Stomach (tissue), 9 donors: ENCODE data around the gene XXYLT1. TPM values are rescaled to one million over a fixed set of nuclear protein-coding genes. Genes with fewer than 3 reads are reported as not detected.
"Not testable (repeated sequence)": the region's sequence is repeated elsewhere in the genome, so short reads cannot be mapped to it uniquely, and the experiment has no call there.

Source experiments
- DNase-seq, 2 donors: peaks; one replicate each; pipeline versions ENCODE4 v3.0.0 to v3.0.0-alpha.2; 2013 to 2019
- H3K27ac ChIP-seq, 5 donors: fragments of 200-600 bp in 4 of 5; sonication (generic) in 4 of 5; one replicate each; pipeline ENCODE4 v1.5.1; 2013 to 2019; ENCODE audit warnings: mild to moderate bottlenecking in 1 of 5, moderate library complexity in 1 of 5
- H3K27me3 ChIP-seq, 3 donors: fragments of 200-600 bp; sonication (generic); one replicate each; pipeline ENCODE4 v1.5.1; 2017 to 2019; ENCODE audit warnings: mixed run types in 1 of 3
- H3K36me3 ChIP-seq, 4 donors: fragments of 200-600 bp; sonication (generic); 1 replicate in 3 of 4; 2 replicates in 1 of 4; pipeline ENCODE4 v1.5.1; 2016 to 2019
- H3K4me1 ChIP-seq, 4 donors: fragments of 200-600 bp; sonication (generic); one replicate each; pipeline ENCODE4 v1.5.1; 2016 to 2019
- H3K4me3 ChIP-seq, 4 donors: fragments of 200-600 bp; sonication (generic) in 3 of 4; one replicate each; pipeline ENCODE4 v1.5.1; 2016 to 2019; ENCODE audit warnings: mild to moderate bottlenecking in 1 of 4
- H3K9me3 ChIP-seq, 4 donors: fragments of 200-600 bp; sonication (generic); one replicate each; pipeline ENCODE4 v1.5.1; 2016 to 2019
- EP300 ChIP-seq: sonication (generic); formaldehyde crosslinking; IDR thresholded peaks from one replicate; pipeline ENCODE4 v1.6.1; 2017; ENCODE audit warnings: antibody characterized with exemption
- POLR2A ChIP-seq, 4 donors: fragments of 450-650 bp; IDR thresholded peaks; one replicate each; pipeline ENCODE4 v1.6.1; 2016; ENCODE audit warnings: antibody characterized with exemption in 4 of 4, control low read depth in 2 of 4, mild to moderate bottlenecking in 1 of 4, moderate library complexity in 1 of 4
- POLR2AphosphoS5 ChIP-seq, 3 donors: sonication (generic); formaldehyde crosslinking; IDR thresholded peaks; one replicate each; pipeline ENCODE4 v1.6.1; 2016; ENCODE audit warnings: antibody characterized with exemption in 3 of 3
- WGBS, 5 donors: extraction: QIAGEN DNeasy Blood & Tissue Kit in 3 of 5; methylation state at CpG; one replicate each; pipeline versions ENCODE4 v1.1.5 to v1.1.7; 2013 to 2018; 5-methylcytosine and 5-hydroxymethylcytosine counted together
- intact Hi-C: fragments of 100-400 bp; cut with DNase I; formaldehyde crosslinking; loops from one replicate; pipeline ENCODE4 v1.15.1; 2023; ENCODE audit warnings: low total_unique reads
- polyA plus RNA-seq, 3 donors: library from polyadenylated mRNA; stranded (reverse); fragments of 200-250 nt; gene quantifications; one replicate each; pipeline ENCODE4 v1.2.3, GENCODE V29; 2013
- total RNA-seq, 5 donors: library from RNA; depleted of rRNA; stranded (reverse); fragments of >200 nt; gene quantifications; one replicate each; pipeline versions ENCODE4 v1.1.0 to v1.2.3, GENCODE V29; 2014 to 2016
- TF ChIP-seq, protein P1 (sequence below), 7 experiments: fragments of 450-650 bp in 4 of 7; fragments of 200-600 bp in 3 of 7; sonication (generic) in 3 of 7; IDR thresholded peaks; one replicate each; pipeline ENCODE4 v1.5.1; 2016 to 2019; ENCODE audit warnings: antibody characterized with exemption in 7 of 7, control low read depth in 2 of 7, mild to moderate bottlenecking in 1 of 7
- donor health status: healthy with polysubstance abuse.
- donor health status: Bipolar disorder and iron deficiency.
- donor health status: healthy.

The XXYLT1 gene
- total and polyA plus RNA-seq, 8 donors, result 2.1 to 41.5 (median 11.4) TPM; not detected in 1

- H3K27me3 ChIP-seq, result no peaks in the 10 kb centered on the region
- 93 to 100% (median 97%) methylated on average over 1 of the region's 1 CpG for WGBS, 5 donors
- H3K9me3 ChIP-seq, result no peaks in the 10 kb centered on the region
- intact Hi-C loops, result no loop called here
- no peak overlapping the region for H3K27ac ChIP-seq
- no peak for DNase-seq
- peaks cover 8 to 86% (median 77%) of the 10 kb centered on the region in 4 donors for H3K36me3 ChIP-seq
- H3K4me1 ChIP-seq, result no peaks in the 10 kb centered on the region
- no peak overlapping the region for H3K4me3 ChIP-seq
- no peak for TF ChIP-seq EP300
- no peak for TF ChIP-seq POLR2AphosphoS5 (IDR thresholded peaks at IDR 0.05)
- no peak for TF ChIP-seq POLR2A (IDR thresholded peaks at IDR 0.05)
- TF ChIP-seq, protein P1, sequence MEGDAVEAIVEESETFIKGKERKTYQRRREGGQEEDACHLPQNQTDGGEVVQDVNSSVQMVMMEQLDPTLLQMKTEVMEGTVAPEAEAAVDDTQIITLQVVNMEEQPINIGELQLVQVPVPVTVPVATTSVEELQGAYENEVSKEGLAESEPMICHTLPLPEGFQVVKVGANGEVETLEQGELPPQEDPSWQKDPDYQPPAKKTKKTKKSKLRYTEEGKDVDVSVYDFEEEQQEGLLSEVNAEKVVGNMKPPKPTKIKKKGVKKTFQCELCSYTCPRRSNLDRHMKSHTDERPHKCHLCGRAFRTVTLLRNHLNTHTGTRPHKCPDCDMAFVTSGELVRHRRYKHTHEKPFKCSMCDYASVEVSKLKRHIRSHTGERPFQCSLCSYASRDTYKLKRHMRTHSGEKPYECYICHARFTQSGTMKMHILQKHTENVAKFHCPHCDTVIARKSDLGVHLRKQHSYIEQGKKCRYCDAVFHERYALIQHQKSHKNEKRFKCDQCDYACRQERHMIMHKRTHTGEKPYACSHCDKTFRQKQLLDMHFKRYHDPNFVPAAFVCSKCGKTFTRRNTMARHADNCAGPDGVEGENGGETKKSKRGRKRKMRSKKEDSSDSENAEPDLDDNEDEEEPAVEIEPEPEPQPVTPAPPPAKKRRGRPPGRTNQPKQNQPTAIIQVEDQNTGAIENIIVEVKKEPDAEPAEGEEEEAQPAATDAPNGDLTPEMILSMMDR (IDR thresholded peaks at IDR 0.05), result no peak
Observed at GRCh38 chr3:195296662-195297061, 25.7 kb upstream of the XXYLT1 start.

- no peaks in the 10 kb centered on the region for H3K9me3 ChIP-seq
- H3K27ac ChIP-seq, result no peak overlapping the region
- H3K4me3 ChIP-seq, result no peak overlapping the region
- no peaks in the 10 kb centered on the region for H3K27me3 ChIP-seq
- intact Hi-C loops, result no loop called here
- TF ChIP-seq POLR2A (IDR thresholded peaks at IDR 0.05) (no peak), POLR2AphosphoS5 (IDR thresholded peaks at IDR 0.05) (no peak), EP300 (no peak)
- TF ChIP-seq, protein P1 (IDR thresholded peaks at IDR 0.05), result no peak
- 92 to 97% (median 96%) methylated on average over 1 of the region's 1 CpG for WGBS, 5 donors
- peaks cover 21 to 99% (median 90%) of the 10 kb centered on the region in 4 donors for H3K36me3 ChIP-seq
- no peak for DNase-seq
- H3K4me1 ChIP-seq, result no peaks in the 10 kb centered on the region
Observed at GRCh38 chr3:195291121-195291520, 20.2 kb upstream of the XXYLT1 start.

GRCh38 chr3:195290643-195291042 lies 19.7 kb upstream of the XXYLT1 start:
- 95 to 99% (median 97%) methylated on average over 5 of the region's 5 CpGs for WGBS, 5 donors
- H3K9me3 ChIP-seq, result not testable (repeated sequence)

GRCh38 chr3:195286115-195286872 lies 15.3 kb upstream of the XXYLT1 start:
- TF ChIP-seq POLR2A (IDR thresholded peaks at IDR 0.05) (no peak), POLR2AphosphoS5 (IDR thresholded peaks at IDR 0.05) (no peak), EP300 (no peak)
- TF ChIP-seq, protein P1 (IDR thresholded peaks at IDR 0.05), result no peak
- H3K27ac ChIP-seq, result no peak overlapping the region
- peaks cover 0 to 12% (median 6%) of the 10 kb centered on the region in 4 donors for H3K4me1 ChIP-seq
- no peaks in the 10 kb centered on the region for H3K27me3 ChIP-seq
- no peak overlapping the region for H3K4me3 ChIP-seq
- 45 to 66% (median 60%) methylated on average over 4 of the region's 4 CpGs for WGBS, 5 donors
- H3K9me3 ChIP-seq, result no peaks in the 10 kb centered on the region
- peaks cover 16 to 91% (median 75%) of the 10 kb centered on the region in 4 donors for H3K36me3 ChIP-seq
- DNase-seq, result no peak
- intact Hi-C loops, result no loop called here

More at GRCh38 chr3:195290643-195291042, 19.7 kb upstream of the XXYLT1 start:
- H3K27me3 ChIP-seq, DNase-seq, H3K4me3 ChIP-seq, H3K27ac ChIP-seq, H3K4me1 ChIP-seq, intact Hi-C loops: not testable (repeated sequence)
- peaks cover 21 to 99% (median 95%) of the 10 kb centered on the region in 4 donors for H3K36me3 ChIP-seq

- Histone ChIP-seq H3K4me1 (peaks cover 0 to 12% (median 6%) of the 10 kb centered on the region in 4 donors), H3K27me3 (no peaks in the 10 kb centered on the region), H3K9me3 (no peaks in the 10 kb centered on the region), H3K36me3 (peaks cover 12 to 87% (median 69%) of the 10 kb centered on the region in 4 donors), H3K27ac (no peak overlapping the region), H3K4me3 (no peak overlapping the region)
- WGBS, 5 donors, result 74 to 87% (median 78%) methylated on average over 3 of the region's 3 CpGs
- intact Hi-C loops, result no loop called here
- TF ChIP-seq EP300 (no peak), POLR2A (IDR thresholded peaks at IDR 0.05) (no peak), POLR2AphosphoS5 (IDR thresholded peaks at IDR 0.05) (no peak)
- TF ChIP-seq, protein P1 (IDR thresholded peaks at IDR 0.05), result no peak
- no peak for DNase-seq
Observed at GRCh38 chr3:195285372-195285771, 14.4 kb upstream of the XXYLT1 start.
